Adrenal gland (tissue), 12 donors: Measurements from ENCODE around the gene DNM2. TPM values are rescaled to one million over a fixed set of nuclear protein-coding genes. Genes with fewer than 3 reads are reported as not detected.

Experiments
- DNase-seq, 7 donors: peaks; one replicate each; pipeline ENCODE4 v3.0.0-alpha.2; 2019 to 2020
- H3K27ac ChIP-seq, 5 donors: fragments of 200-600 bp; sonication (generic) in 4 of 5; 1 replicate in 3 of 5; 2 replicates in 2 of 5; pipeline versions ENCODE4 v1.5.1 to v1.8.0; 2016 to 2020; ENCODE audit warnings: mild to moderate bottlenecking in 1 of 5
- H3K27me3 ChIP-seq: fragments of 200-600 bp; 2 replicates; pipeline ENCODE4 v1.8.0; 2021
- H3K36me3 ChIP-seq, 2 donors: fragments of 200-600 bp; replicated peaks in 1 of 2; 1 replicate in 1 of 2; 2 replicates in 1 of 2; pipeline versions ENCODE4 v1.5.1 to v1.8.0; 2018 to 2022
- H3K4me1 ChIP-seq, 2 donors: fragments of 200-600 bp; replicated peaks in 1 of 2; 1 replicate in 1 of 2; 2 replicates in 1 of 2; pipeline versions ENCODE4 v1.5.1 to v1.8.0; 2018 to 2021
- H3K4me3 ChIP-seq, 4 donors: fragments of 200-600 bp; sonication (generic) in 3 of 4; one replicate each; pipeline ENCODE4 v1.5.1; 2016 to 2018
- H3K9me3 ChIP-seq, 3 donors: fragments of 200-600 bp; sonication (generic) in 1 of 3; replicated peaks in 1 of 3; 1 replicate in 2 of 3; 2 replicates in 1 of 3; pipeline versions ENCODE4 v1.5.1 to v1.8.0; 2016 to 2021
- CTCF ChIP-seq, 6 experiments: fragments of 450-650 bp in 4 of 6; fragments of 200-600 bp in 2 of 6; sonication (generic) in 1 of 6; IDR thresholded peaks; 1 replicate in 5 of 6; 2 replicates in 1 of 6; pipeline versions ENCODE4 v1.5.1 to v1.8.0; 2016 to 2021; ENCODE audit warnings: antibody characterized with exemption in 6 of 6, mild to moderate bottlenecking in 2 of 6, moderate library complexity in 1 of 6
- POLR2A ChIP-seq, 2 donors: fragments of 450-650 bp; IDR thresholded peaks; one replicate each; pipeline ENCODE4 v1.6.1; 2017; ENCODE audit warnings: antibody characterized with exemption in 2 of 2, mild to moderate bottlenecking in 2 of 2, moderate library complexity in 1 of 2
- WGBS, 4 donors: extraction: QIAGEN DNeasy Blood & Tissue Kit in 2 of 4; methylation state at CpG; one replicate each; pipeline versions ENCODE4 v1.1.5 to v1.1.7; 2013 to 2017; 5-methylcytosine and 5-hydroxymethylcytosine counted together
- intact Hi-C, 2 donors: fragments of 100-400 bp; cut with DNase I; formaldehyde crosslinking; loops; one replicate each; pipeline versions ENCODE4 v1.14.1 to v1.15.0; 2022 to 2023
- polyA plus RNA-seq, 3 donors: library from polyadenylated mRNA; stranded (reverse); fragments of 200-250 nt in 2 of 3; fragments of 350-450 nt in 1 of 3; fragmentation: Illumina TruSeq in 1 of 3; extraction: RNeasy Lipid Tissue Mini Kit (QIAGEN cat#74804) in 1 of 3; gene quantifications; one replicate each; pipeline ENCODE4 v1.2.3, GENCODE V29; 2013 to 2014
- total RNA-seq, 9 donors: library from RNA; depleted of rRNA in 4 of 9; stranded (reverse); fragments of >200 nt in 4 of 9; fragments of 120-200 nt in 1 of 9; fragmentation: NEBNext Ultra II Directional in 1 of 9; extraction: Animal tissue kit (Norgen Biotek cat#: 25700) in 1 of 9; gene quantifications; one replicate each; pipeline versions ENCODE4 v1.1.0 to v1.2.4, GENCODE V29; 2013 to 2023
- donor health status: healthy with polysubstance abuse.
- donor health status: Bipolar disorder and iron deficiency.
- donor health status: DM: yes; HTN: yes; CAD: no.
- donor health status: DM: no; HTN: no; CAD: no.
- donor health status: DM: no; HTN: no; CAD: no.
- donor health status: DM: yes; HTN: yes; CAD: no.

The DNM2 gene
- total and polyA plus RNA-seq, 12 donors, result 73.3 to 196 (median 153) TPM

DNA sequence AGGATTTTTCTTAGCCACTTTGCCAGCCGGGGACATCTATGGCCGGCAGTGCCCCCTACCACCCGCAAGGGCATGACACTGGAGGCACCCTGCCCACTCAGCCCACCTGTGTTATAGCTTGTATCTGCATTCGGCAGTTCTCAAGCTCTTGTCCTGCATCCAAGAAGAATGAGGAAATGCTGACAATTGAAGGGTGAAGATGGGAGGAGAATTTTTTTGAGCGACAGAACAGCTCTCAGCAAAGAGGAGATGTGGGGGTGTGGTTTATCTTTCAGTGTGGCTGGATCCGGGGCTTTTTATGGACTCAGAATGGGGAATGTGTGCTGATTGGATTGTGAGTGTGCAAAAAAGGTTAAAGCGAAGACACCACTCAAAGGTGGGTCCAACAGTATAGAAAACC lies 124.9 kb downstream of the DNM2 start:
- Histone ChIP-seq H3K27me3 (no peaks in the 10 kb centered on the region), H3K27ac (no peak overlapping the region), H3K9me3 (peaks cover 0 to 8% (median 0%) of the 10 kb centered on the region in 3 donors), H3K4me1 (no peaks in the 10 kb centered on the region), H3K36me3 (no peaks in the 10 kb centered on the region), H3K4me3 (no peak overlapping the region)
- intact Hi-C loops, result no loop called here
- WGBS, 4 donors, result 85 to 92% (median 89%) methylated on average over 7 of the region's 7 CpGs
- no peak for DNase-seq
- TF ChIP-seq POLR2A (IDR thresholded peaks at IDR 0.05), result no peak

- DNase-seq, result no peak
- no peaks in the 10 kb centered on the region for H3K36me3 ChIP-seq
- intact Hi-C loops, result no loop called here
- no peaks in the 10 kb centered on the region for H3K4me1 ChIP-seq
- WGBS, 4 donors, result 81 to 85% (median 82%) methylated on average over 2 of the region's 2 CpGs
- peaks cover 0 to 8% (median 0%) of the 10 kb centered on the region in 3 donors for H3K9me3 ChIP-seq
- no peak overlapping the region for H3K4me3 ChIP-seq
- H3K27ac ChIP-seq, result no peak overlapping the region
- H3K27me3 ChIP-seq, result no peaks in the 10 kb centered on the region
- no peak for TF ChIP-seq POLR2A (IDR thresholded peaks at IDR 0.05)
- TF ChIP-seq CTCF (IDR thresholded peaks at IDR 0.05), result no peak
Observed at GRCh38 chr19:10846500-10847202, 128.8 kb downstream of the DNM2 start.

DNA sequence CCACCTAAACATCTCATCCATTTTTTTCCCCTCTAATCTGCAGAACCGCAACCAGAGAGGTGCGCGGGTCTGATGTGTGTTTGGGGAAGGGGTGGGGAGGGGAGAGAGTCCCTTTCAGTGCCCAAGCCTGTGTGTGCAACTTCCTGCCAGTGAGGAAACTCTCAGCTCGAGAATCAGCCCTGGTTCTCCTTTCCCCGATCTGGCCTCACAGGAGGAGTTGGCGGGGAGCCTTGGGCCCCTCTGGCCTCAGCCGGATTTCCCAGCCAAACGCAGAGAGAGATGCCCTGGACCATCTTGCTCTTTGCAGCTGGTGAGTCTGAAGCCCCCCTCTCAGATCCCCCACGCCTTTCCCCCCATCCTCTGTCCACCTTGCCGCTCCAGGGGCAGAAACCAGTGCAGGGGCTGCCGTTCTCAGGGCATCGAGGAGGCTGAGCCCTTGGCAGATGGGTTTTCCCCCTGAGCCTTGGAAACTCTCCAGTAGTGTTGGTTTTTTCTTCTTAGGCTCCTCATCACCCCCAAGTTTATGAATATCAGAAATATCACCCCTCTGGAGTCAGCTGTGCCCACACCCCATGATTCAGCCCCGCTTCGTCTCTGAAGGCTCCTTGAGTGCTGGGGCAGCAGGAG lies 130.5 kb downstream of the DNM2 start, which contains the start of gene C19orf38:
TSS of gene C19orf38 (plus strand) at position 186 of the 627 bp plus-strand sequence. CDS start at position 280, 94 bp downstream.
- no peaks in the 10 kb centered on the region for H3K27me3 ChIP-seq
- DNase-seq, result no peak
- H3K36me3 ChIP-seq, result no peaks in the 10 kb centered on the region
- H3K27ac ChIP-seq, result no peak within 1 kb of the TSS
- WGBS, 4 donors, result 42 to 47% (median 47%) methylated on average over 10 to 14 of the region's 14 CpGs
- no peak for TF ChIP-seq POLR2A (IDR thresholded peaks at IDR 0.05)
- TF ChIP-seq CTCF (IDR thresholded peaks at IDR 0.05), result no peak
- no peaks in the 10 kb centered on the region for H3K4me1 ChIP-seq
- no peak within 1 kb of the TSS for H3K4me3 ChIP-seq
- intact Hi-C loops, result no loop called here
- H3K9me3 ChIP-seq, result peaks cover 0 to 8% (median 0%) of the 10 kb centered on the region in 3 donors

- TF ChIP-seq CTCF (IDR thresholded peaks at IDR 0.05), result no peak
- no peak for TF ChIP-seq POLR2A (IDR thresholded peaks at IDR 0.05)
- no peak overlapping the region for H3K27ac ChIP-seq
- no peak for DNase-seq
- 78 to 89% (median 83%) methylated on average over 4 to 5 of the region's 5 CpGs for WGBS, 4 donors
- H3K36me3 ChIP-seq, result no peaks in the 10 kb centered on the region
- peaks cover 0 to 8% (median 0%) of the 10 kb centered on the region in 3 donors for H3K9me3 ChIP-seq
- no peaks in the 10 kb centered on the region for H3K27me3 ChIP-seq
- intact Hi-C loops, result no loop called here
- H3K4me3 ChIP-seq, result no peak overlapping the region
- no peaks in the 10 kb centered on the region for H3K4me1 ChIP-seq
Observed at GRCh38 chr19:10850631-10851030, 132.8 kb downstream of the DNM2 start.
